ENCODE results near the gene LKAAEAR1.

The LKAAEAR1 gene

DNA sequence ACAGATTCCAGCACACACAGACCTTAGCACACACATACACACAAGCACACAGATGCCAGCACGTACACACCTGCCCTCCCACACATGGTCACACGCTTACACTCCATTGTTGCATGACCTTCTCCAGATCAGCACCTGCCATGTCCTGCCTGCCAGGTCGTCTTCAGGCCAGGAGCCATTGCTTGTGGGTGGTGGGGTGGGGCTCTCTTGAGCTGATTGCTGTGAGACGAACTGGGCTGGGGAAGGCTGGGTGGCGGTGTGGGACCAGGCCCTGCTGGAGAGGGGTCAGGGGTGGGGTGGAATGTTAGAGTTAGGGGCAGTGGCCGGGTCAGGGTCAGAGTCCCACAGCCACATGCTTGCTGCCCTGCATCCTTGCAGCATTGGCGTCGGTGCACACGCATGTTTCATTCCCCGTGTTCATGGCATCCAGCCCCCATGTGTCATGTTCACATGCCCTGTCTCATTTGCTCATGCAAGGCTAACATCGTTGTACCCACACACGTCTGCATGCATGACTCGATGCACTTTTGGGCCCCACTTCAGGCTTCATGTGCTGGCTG lies 29.7 kb upstream of the LKAAEAR1 start:
- DNase-seq (ENCODE audit: low spot score): no peak

DNA sequence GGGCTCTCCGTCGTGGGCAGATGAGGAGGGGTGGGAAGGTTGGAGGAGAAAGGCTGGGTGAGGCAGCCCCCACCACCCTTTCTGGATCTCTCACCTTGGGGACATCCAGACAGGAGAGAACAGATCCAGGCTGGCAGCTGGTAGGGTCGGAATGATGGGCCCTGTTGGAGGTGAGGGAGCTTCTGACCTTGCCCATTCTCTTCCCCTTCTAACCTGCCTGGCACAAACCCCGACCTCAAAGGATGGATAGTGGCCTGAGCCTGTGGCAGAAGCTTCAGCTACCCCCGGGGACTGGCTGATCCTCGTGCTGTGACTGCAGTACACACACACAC lies 29.2 kb upstream of the LKAAEAR1 start:
- DNase-seq (ENCODE audit: low spot score): no peak
- TF ChIP-seq, protein P1, sequence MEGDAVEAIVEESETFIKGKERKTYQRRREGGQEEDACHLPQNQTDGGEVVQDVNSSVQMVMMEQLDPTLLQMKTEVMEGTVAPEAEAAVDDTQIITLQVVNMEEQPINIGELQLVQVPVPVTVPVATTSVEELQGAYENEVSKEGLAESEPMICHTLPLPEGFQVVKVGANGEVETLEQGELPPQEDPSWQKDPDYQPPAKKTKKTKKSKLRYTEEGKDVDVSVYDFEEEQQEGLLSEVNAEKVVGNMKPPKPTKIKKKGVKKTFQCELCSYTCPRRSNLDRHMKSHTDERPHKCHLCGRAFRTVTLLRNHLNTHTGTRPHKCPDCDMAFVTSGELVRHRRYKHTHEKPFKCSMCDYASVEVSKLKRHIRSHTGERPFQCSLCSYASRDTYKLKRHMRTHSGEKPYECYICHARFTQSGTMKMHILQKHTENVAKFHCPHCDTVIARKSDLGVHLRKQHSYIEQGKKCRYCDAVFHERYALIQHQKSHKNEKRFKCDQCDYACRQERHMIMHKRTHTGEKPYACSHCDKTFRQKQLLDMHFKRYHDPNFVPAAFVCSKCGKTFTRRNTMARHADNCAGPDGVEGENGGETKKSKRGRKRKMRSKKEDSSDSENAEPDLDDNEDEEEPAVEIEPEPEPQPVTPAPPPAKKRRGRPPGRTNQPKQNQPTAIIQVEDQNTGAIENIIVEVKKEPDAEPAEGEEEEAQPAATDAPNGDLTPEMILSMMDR (IDR thresholded peaks at IDR 0.05; ENCODE audit: extremely low read depth, missing control alignments): no peak

More for the DNA sequence above, 29.7 kb upstream of the LKAAEAR1 start:
- TF ChIP-seq, protein P1 (IDR thresholded peaks at IDR 0.05; ENCODE audit: extremely low read depth, missing control alignments): no peak

DNA sequence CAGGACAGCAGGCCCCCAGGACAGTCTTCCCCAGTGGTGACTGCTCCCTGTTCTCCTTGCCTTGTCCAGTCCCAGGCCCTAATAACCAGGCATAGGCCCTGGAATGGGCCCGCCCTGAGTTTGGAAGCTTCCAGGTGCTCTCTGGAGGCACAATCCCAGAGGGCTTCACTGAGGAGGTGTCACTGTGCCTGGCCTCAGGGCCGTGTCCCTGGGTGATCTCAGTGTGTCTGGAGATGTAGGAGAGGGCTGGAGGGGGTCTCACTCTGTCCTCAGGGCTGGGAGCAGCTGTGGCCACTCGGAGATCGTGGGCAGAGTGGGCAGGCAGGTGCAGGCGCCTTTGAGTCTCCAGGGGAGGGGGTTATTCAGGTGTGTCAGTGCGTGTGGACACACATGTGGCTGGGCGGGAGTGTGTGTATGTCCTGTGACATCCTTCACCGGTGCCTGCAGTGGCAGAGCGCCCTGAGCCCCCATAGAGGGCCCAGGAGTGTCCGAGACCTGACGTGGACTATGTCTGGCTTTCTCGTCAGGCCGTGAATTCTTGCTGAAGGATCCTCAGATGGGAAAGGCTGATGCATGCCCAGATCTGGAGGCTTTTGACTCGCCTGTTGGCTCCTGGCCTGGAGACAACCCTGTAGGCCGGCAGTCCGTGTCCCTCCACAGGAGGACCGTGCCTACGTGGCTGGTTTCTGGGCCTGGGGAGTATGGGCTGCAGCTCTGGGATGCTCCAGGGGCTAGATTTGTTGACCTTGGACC lies 28.7 kb upstream of the LKAAEAR1 start:
- TF ChIP-seq, protein P1 (IDR thresholded peaks at IDR 0.05; ENCODE audit: extremely low read depth, missing control alignments): no peak
- no peak for DNase-seq (ENCODE audit: low spot score)

DNA sequence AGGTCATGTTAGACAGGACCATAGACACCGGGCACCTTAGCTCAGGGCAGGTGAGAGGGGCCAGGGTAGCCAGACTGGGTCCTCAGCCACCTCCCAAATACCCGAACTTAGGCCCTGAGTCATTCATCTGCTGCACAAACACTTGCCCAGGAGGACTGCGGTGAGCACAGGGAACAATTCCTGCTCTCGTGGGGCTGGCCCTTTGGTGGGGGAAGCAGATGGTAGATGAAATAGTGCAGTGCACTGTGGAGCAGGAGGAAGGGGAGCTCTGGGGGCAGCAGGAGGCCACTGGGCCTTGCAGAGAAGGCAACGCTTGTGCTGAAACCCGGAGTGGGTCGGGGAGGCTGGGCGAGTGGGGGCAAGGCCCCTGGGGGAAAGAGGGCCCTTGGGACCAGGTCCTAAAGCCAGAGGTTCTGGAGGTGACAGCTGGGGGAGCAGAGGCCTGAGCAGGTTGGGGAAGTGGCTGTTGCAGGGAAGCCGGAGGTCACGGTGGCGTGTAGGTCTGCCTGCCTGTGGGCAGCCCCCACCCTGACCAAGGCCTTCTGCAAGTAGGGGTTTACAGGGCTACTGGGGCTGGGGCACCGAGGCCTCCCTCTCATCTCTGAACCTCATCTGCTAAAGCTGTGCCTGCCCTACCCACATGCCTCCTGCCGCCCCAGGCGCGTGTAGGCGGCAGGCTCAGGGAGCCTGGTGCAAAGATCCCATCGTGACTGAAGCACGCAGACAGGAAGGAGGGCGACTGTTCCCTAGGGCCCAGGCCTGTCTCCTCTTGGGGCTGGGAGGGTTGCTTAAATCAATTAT lies 27.8 kb upstream of the LKAAEAR1 start:
- DNase-seq (ENCODE audit: low spot score): no peak
- TF ChIP-seq, protein P1 (IDR thresholded peaks at IDR 0.05; ENCODE audit: extremely low read depth, missing control alignments): no peak

DNA sequence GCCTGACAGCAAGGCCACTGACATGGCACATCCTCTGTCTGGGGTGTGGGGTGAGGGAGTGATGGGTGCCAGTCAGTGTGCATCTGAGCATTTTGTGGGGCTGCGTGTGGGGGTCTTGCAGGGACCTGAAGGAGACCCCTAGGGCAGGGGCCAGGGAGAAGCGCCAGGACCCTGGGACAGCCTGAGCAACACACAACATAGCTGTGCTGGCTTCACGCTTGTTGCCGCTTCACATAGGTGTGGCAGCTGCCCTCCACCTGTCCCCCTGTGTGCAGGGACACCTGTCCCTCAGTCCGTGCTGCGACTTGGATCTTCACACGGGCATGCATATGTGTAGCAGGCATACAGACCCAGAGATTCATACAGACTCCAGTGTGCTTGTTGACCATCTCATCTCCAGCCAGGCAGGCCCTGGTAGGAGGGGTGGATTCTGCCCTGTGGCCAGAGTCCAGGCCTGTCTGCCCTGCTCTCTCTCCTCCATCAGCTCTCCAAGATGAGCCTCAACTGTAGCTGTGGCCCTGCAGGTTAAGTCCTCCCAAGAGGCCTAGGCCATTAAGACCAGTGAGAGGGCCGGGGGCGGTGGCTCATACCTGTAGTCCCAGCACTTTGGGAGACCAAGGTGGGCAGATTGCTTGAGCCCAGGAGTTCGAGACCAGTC lies 26.3 kb upstream of the LKAAEAR1 start:
- TF ChIP-seq, protein P1 (IDR thresholded peaks at IDR 0.05; ENCODE audit: extremely low read depth, missing control alignments): no peak

DNA sequence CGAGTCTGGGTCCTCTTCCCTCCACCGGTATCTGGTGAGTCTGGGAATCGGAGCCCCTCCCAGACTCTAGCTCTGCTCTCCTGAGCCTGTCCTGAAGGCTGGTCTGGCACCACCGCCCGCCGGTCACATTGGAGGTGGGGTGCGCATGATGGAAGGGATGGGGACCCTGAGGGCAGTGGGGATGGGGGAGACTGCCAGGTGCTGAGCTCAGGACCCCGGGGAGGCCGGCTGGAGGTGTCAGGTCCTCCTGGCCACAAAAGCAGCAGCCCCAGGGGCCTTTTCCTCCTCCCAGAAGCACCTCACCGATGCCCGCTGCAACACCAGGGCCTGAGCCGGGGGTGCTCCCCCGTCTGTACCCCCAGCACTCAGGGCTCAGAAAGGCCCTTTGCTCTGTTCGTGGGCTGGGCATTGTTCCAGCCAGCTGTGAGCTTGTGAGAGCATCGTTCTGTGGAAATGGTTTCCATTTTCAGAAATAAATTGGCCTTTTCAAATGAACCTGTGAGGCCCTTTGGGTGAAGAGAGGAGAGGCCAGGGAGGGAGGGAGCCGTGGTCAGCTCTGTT lies 25.7 kb upstream of the LKAAEAR1 start:
- TF ChIP-seq, protein P1 (IDR thresholded peaks at IDR 0.05; ENCODE audit: extremely low read depth, missing control alignments): no peak
- no peak for DNase-seq (ENCODE audit: low spot score)

More for the DNA sequence above, 26.3 kb upstream of the LKAAEAR1 start:
- DNase-seq (ENCODE audit: low spot score): no peak
